HG03095 (cell line): ENCODE measurements around the gene AP2M1.

Source experiments
- ATAC-seq: cut with Tn5 transposase; IDR thresholded peaks from one replicate; pipeline ENCODE4 v1.9.1; 2021; ENCODE audit warnings: moderate library complexity; ENCODE audit not compliant: unreplicated experiment

The AP2M1 gene

DNA sequence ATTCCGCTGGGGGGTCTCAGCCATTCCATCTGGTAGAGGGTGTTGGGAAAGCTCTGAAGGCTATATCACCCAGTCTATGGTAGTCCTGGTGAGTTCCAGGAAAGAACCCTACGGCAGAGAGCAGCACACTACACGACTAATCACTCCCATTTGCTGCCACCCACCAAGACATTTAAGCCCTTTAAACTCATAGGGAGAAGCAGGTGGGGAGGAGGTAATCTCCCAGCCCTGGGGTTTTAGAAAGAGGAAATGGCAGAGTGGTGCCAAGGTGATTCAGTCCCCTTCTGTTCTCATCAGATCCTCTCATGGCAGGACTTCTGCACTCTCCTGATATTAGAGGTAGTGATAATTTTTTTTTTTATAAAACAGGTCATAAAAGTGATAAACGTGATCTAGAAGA is 44.2 kb downstream of the AP2M1 start:
- ATAC-seq, result no peak

DNA sequence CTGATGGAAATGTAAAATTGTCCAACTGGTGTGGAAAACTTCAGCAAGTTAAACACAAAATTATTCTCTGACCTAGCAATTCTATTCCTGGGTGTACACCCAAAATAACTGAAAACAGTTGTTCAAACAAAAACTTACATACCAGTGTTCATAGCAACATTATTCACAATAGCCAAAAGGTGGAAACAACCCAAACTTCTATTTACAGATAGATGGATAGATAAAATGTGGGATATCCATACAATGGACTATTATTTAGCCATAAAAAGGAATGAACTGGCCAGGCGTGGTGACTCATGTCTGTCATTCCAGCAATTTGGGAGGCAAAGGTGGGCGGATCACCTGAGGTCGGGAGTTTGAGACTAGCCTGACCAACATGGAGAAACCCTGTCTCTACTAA is 47.9 kb downstream of the AP2M1 start:
- ATAC-seq, result no peak

DNA sequence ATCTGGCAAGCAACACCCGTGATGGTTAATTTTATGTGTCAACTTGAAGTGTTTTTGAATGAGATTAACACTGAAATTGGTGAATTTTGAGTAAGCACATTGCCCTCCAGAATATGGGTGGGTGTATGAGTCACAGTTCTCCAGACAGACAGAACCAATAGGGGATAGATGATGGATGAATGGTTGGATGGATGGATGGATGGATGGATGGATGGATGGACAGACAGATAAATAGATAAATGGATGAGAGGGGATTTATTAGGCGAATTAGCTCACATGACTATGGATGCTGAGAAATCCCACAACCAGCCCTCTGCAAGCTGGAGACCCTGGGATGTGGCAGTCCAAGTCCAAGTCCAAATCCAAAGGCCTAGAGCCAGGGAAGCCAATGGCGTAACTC is 49.3 kb downstream of the AP2M1 start:
- ATAC-seq, result no peak

DNA sequence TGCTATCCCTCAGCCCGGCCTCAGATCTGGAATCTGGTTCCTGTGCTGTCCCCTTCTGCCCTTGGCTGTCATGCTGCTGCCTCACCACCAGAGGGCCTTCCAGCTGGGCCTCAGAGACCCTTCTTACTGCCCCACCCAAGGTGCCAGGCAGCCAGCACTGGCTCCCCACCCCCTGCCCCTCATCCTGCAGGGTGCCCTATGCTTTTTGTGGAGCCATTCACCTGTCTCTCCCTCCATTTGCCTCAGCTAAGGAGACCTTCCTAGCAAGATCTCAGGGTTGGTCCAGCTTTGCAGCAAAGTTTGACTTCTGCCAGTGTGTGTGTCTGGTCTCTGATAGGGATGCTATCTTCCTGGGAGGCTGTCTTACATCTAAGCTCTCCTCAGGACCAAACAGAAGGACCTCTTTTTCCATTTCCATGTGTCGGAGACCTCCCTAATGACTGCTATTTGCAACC is 52.9 kb downstream of the AP2M1 start:
- no peak for ATAC-seq

DNA sequence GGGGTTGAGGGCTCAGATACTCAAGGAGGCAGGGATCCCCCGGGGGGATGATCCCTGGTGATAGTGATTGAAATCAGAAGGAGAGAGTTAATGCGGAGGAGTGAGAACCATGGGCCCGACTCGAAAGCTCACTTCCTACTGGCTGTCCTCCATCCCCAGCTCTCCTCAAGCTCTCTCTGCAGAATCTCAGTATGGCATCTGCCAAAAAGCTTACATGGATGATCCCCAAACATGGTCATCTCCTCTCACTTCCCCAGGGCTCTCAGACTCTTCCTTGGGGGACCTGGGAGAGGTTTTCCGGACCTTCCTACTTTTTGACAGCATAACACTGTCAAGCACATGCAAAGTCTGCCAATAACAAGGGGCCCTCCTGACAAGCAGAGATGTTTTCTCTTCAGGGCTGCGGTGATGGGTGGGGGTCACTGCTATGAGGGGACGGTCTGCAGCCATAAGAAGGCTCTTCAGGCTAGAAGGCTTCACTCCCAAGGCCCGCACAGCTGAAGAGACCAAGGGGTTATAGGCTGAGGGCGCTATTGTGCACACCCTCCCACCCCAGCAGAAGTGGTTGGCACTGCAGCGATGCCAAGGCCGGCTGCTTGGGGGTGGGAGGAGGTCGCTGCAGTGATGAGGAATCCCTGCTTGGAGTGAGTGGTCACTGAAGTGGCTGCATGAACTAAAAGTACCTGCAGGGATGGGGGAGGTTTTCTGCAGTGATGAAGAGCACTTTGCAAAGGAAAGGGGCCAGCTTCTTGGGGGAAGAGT is 53.9 kb downstream of the AP2M1 start:
- ATAC-seq, result no peak

DNA sequence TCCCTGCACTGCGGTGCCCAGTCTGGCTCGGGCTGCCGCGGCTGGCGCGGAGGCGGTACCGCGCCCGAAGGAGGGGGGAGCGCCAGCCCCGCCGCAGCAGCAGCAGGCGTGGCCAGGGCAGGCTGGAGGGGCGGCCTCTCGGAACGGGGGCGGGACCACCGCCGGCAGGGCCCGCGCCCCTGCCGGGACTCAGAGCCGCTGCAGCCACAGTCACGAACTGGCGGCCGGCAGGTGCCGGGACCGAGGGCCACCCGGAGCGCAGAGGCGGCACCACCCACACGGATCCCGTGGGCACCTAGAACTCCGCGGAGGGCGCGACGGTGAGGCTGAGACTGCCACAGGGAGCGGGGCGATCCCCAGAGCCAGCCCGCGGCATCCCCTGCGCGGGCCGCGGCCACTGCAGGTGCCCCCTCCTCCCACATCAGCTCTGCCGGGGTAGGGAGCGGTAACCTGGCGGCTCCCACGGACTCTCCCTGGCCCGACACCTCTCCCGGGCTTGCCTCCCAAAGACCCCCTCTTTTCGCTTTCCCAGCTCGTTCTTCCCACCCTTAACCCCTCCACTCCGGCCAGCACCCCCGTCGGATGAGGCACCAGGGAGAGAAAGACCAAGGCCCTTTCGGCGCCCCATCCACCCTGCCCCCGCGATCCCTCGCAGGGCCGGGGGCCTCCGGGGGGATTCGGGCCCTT is 54.9 kb downstream of the AP2M1 start, which contains the start of gene VWA5B2:
Gene VWA5B2, plus strand, starts transcription at position 192 of the 687 bp plus-strand sequence. CDS start 944 bp downstream, outside the sequence.
- peak; percentile 78 for ATAC-seq

DNA sequence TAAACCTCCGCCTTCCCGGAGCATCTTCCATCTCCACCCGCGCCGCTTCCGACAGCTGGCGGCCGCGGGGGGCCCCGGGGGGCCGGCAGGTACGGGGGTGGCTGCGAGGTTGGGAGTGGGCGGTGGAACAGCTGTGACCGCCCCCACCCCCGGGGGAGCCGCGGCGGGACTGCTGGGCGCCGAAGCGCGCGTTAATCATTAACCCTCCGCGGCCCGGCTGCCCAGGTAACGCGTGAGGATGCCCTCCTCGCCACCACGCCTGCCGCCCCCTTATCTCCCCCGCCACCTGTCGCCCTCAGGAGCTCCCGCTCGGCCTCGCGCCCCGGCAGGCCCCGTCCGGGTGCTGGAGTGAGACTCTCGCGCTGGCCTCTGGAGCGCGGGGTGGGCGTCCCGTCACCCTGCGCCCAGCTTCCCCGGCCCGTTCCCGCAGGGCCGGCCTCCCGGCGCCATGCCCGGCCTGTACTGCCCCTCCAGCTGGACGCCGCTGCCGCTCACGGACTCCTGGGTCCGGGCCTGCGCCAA is 55.5 kb downstream of the AP2M1 start:
- ATAC-seq, result no peak

DNA sequence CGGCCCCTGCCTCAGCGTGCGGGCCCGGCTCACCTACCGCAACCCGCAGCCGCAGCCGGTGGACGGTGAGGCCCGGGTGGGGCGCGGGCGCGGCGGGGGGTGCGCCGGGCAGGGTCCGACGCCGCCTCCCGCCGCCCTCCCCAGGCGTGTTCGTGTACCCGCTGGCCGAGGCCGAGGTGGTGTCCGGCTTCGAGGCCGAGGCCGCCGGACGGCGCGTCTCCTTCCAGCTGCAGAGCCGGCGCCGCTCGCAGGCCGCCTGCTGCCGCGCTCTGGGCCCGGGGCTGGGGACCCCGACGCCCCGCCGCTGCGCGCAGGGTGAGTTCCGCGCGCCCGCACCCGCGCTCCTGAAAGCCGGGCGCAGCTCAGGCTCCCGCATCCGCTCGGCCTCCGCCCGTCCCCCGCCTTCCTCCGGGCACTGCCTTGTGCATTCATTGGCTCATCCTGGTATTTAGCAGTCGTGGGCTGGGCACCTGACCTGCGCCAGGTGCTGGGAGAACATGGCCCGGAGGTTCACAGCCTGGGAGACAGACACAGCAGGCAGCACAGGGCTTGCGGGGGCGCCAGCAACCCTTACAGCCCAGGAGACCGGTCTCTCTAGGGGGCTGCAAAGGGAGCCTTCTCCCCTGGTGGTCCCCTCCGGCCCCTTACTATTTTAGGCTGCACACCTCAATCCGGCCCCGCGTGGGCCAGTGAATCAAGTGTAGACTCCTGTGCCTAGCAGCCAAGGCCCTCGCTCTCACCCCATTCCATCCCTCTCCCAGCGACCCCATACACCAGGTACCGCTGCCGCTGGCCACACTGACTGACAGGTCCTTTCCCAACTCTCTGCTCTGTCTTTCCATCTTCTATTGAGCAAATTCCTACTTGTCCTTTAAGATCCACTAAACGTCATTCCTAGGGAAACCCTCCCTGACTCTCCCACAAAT is 56.2 kb downstream of the AP2M1 start:
- ATAC-seq, result no peak

DNA sequence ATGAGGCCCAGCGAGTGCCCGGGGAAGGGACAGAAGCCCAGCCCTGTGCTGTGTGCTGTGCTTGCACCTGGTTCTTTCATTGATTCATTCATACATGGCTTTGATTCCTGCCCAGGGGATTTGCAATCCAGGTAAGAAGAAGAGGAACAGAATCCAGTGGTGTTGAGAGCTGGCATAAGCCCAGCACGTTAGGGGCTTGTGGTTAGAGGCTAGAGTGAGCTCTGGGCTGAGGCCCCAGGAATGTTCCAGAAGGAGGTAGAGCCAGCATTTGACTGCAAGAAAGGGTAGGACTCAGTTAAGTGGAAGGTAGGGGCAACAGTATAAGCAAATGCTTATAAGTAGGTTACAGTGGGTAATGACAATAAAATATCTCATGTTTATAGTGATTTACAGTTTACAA is 57.0 kb downstream of the AP2M1 start:
- ATAC-seq, result no peak

DNA sequence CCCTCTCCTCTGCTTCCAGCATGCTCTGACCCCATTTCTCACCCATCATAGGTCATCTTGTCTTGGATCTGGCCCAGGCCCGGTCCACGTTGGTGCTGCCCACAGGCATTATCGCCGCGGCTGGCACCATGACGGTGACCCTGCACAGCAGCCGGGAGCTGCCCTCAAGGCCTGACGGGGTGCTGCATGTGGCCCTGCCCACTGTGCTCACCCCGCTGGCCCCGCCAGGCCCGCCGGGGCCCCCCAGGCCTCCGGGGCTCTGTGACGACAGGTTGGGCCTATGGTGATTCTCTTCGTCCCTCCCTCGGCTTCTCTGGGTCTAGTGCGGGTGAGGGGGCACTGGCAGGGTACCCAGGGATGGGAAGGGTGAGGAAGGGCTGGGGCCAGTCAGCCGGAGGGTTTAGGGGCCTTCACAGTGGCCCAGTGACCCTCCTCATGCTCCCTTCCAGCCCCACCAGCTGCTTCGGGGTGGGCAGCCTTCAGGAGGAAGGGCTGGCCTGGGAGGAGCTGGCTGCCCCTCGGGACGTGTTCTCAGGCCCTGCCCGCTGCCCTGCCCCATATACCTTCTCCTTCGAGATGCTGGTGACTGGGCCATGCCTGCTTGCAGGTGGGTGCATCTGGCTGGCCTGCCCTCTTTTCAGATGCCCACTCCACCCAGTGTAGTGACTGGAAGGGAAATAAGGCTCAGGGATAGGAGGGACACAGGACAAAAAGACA is 58.6 kb downstream of the AP2M1 start:
- no peak for ATAC-seq
